Neural crest cell (in vitro differentiated cells): ENCODE measurements around the gene COG4. TPM values are rescaled to one million over a fixed set of nuclear protein-coding genes. Genes with fewer than 3 reads are reported as not detected.
"Not testable (repeated sequence)": the region's sequence is repeated elsewhere in the genome, so short reads cannot be mapped to it uniquely, and the experiment has no call there.

Experiments used
- DNase-seq: peaks from one replicate; pipeline ENCODE4 v3.0.0; 2021; ENCODE audit warnings: low read depth, mixed read lengths, low spot score
- H3K27ac Mint-ChIP-seq: one replicate; pipeline ENCODE4 v1.8.0; 2021; ENCODE audit warnings: mild to moderate bottlenecking, mixed read lengths; ENCODE audit not compliant: unreplicated experiment
- H3K27me3 Mint-ChIP-seq: 2 replicates; pipeline ENCODE4 v1.8.0; 2021; ENCODE audit warnings: low read depth, mild to moderate bottlenecking, mixed read lengths
- H3K36me3 Mint-ChIP-seq: 2 replicates; pipeline ENCODE4 v1.8.0; 2021; ENCODE audit warnings: low read depth, mild to moderate bottlenecking, mixed read lengths
- H3K4me1 Mint-ChIP-seq: 2 replicates; pipeline ENCODE4 v1.8.0; 2021; ENCODE audit warnings: mixed read lengths
- H3K4me3 Mint-ChIP-seq: one replicate; pipeline ENCODE4 v1.8.0; 2021; ENCODE audit warnings: mild to moderate bottlenecking, mixed read lengths
- H3K9me3 Mint-ChIP-seq: 2 replicates; pipeline ENCODE4 v1.8.0; 2021; ENCODE audit warnings: mixed read lengths
- total RNA-seq: library from RNA; stranded (reverse); gene quantifications from 2 replicates; pipeline ENCODE4 v1.2.1, GENCODE V29; 2021
- TF ChIP-seq, protein P1 (sequence below): fragments of 200-600 bp; sonication (generic); conservative IDR thresholded peaks from 2 replicates; pipeline ENCODE4 v1.5.0; 2021; ENCODE audit warnings: antibody characterized with exemption, mild to moderate bottlenecking

Gene COG4
- total RNA-seq, 1 donor from 2014 or later = 82.7 TPM

DNA sequence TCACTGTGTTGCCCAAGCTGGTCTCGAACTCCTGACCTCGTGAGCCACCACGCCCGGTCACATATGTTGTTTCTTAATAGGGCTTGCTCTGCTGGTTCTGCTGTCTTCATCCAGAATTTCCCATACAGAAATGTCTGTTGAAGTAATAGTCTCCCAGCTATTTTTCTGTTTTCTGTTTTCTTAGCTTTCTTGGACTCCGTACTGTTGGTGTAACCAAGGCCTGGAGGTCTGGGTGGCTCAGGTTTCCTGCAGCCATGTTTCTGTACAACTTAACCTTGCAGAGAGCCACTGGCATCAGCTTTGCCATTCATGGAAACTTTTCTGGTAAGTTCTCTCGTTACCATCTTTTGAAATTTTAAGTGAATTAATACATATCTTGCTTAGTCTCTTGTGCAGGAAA lies 3.0 kb upstream of the COG4 start:
- DNase-seq = no peak
- Mint-ChIP-seq H3K36me3 (peaks cover 23% of the 10 kb centered on the region), H3K4me3 (peak overlapping the region; percentile 70), H3K27me3 (no peaks in the 10 kb centered on the region), H3K4me1 (peaks cover 52% of the 10 kb centered on the region), H3K27ac (peak overlapping the region; percentile 22), H3K9me3 (no peaks in the 10 kb centered on the region)
- TF ChIP-seq, protein P1, sequence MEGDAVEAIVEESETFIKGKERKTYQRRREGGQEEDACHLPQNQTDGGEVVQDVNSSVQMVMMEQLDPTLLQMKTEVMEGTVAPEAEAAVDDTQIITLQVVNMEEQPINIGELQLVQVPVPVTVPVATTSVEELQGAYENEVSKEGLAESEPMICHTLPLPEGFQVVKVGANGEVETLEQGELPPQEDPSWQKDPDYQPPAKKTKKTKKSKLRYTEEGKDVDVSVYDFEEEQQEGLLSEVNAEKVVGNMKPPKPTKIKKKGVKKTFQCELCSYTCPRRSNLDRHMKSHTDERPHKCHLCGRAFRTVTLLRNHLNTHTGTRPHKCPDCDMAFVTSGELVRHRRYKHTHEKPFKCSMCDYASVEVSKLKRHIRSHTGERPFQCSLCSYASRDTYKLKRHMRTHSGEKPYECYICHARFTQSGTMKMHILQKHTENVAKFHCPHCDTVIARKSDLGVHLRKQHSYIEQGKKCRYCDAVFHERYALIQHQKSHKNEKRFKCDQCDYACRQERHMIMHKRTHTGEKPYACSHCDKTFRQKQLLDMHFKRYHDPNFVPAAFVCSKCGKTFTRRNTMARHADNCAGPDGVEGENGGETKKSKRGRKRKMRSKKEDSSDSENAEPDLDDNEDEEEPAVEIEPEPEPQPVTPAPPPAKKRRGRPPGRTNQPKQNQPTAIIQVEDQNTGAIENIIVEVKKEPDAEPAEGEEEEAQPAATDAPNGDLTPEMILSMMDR = no peak

DNA sequence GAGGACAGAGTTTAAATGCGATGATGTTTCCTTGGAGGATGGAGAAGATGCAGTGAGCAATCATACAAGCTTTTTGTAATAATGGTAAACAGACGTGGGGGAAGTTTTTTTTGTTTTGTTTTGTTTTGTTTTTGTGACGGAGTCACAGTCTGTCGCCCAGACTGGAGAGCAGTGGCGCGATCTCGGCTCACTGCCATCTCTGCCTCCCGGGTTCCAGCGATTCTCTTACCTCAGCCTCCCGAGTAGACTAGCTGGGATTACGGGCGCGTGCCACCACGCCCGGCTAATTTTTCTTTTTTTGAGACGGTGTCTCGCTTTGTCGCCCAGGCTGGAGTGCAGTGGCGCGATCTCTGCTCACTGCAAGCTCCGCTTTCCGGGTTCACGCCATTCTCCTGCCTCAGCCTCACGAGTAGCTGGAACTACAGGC lies 1.1 kb upstream of the COG4 start:
- not testable (repeated sequence) for H3K27me3 Mint-ChIP-seq, DNase-seq, H3K9me3 Mint-ChIP-seq
- peaks cover 50% of the 10 kb centered on the region for H3K4me1 Mint-ChIP-seq
- H3K27ac Mint-ChIP-seq = peak overlapping the region; percentile 100
- peaks cover 19% of the 10 kb centered on the region for H3K36me3 Mint-ChIP-seq
- H3K4me3 Mint-ChIP-seq = peak overlapping the region; percentile 97

DNA sequence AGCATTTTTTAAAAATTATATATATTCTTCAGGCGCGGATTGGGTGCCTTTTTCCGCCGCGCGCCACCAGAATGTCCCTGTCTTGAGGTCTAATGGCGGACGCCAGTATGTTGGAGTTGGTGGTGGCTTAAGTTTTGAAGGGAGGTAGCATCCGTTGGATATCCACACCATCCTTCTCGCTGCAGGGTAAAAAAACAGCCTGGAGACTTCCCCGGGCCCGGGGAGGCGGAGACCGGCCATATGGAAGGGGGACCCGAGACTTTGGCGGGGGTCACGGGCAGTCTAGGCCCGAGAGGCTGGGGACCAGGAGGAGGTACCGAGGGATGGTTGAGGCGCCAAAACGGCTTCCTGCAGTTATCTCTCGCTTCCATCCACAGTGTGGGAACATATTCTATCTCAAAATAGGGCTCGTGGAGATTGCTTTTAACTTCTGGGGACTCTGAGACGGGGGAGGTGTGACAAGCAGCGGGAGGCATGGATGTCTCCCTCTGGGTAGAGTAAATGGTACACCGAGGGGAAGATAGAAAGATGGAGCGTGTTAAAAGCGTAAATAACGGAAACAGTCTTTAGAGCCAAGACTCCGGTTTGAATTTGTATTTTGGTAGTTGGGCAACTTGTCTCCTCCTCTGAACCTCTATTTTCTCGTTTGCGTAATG lies 517 bp upstream of the COG4 start, which contains the start of gene SF3B3:
SF3B3 (plus strand) TSS at position 74 of the 656 bp plus-strand sequence. CDS start 2,841 bp downstream, outside the sequence.
- Mint-ChIP-seq H3K27ac (peak within 1 kb of the TSS; percentile 100), H3K27me3 (no peaks in the 10 kb centered on the region), H3K4me1 (peaks cover 47% of the 10 kb centered on the region), H3K9me3 (no peaks in the 10 kb centered on the region), H3K4me3 (peak within 1 kb of the TSS; percentile 97), H3K36me3 (peaks cover 19% of the 10 kb centered on the region)
- DNase-seq = peak; percentile 62
- TF ChIP-seq, protein P1 = no peak

DNA sequence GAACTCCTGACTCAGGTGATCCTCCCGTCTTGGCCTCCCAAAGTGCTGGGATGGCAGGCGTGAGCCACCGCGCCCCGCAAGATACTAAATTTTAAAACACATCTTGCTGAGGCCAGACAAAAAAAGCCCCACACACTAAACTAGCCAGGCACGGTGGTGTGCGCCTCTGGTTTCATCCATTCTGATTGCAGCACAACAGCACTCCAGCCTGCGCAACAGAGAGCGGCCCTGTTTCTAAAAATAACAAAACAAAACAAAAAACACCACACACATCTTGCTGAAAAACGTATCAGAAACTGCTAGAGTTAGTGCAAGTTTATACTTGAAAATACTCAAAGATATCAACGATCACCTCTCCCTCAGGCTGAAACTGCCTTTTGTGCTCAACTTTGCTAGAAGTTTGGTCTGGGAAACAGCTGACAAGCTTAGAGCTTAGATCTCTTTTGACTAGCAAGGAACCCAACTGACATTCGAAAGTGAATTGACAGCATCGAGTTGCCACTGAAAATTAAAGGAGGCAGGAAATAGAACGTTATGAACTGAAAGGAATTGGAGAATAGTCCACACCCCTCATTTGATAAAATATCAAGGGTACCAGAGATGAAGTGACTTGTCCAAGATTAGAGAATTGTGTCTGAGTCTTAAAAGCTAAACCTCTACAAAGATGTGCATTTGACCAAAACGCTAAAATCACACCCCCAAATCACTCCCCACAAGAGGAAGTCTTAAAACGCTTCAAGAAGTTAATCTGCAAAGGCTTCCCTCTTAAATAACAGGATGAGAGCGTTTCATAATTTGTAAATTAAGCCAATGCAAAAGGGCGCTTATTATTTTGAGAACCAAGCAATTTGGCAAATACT lies 908 bp downstream of the COG4 start:
- Mint-ChIP-seq H3K4me3 (peak overlapping the region; percentile 97), H3K27me3 (no peaks in the 10 kb centered on the region), H3K4me1 (peaks cover 44% of the 10 kb centered on the region), H3K36me3 (peaks cover 18% of the 10 kb centered on the region), H3K9me3 (no peaks in the 10 kb centered on the region), H3K27ac (peak overlapping the region; percentile 100)
- no peak for DNase-seq
- TF ChIP-seq, protein P1 = no peak

DNA sequence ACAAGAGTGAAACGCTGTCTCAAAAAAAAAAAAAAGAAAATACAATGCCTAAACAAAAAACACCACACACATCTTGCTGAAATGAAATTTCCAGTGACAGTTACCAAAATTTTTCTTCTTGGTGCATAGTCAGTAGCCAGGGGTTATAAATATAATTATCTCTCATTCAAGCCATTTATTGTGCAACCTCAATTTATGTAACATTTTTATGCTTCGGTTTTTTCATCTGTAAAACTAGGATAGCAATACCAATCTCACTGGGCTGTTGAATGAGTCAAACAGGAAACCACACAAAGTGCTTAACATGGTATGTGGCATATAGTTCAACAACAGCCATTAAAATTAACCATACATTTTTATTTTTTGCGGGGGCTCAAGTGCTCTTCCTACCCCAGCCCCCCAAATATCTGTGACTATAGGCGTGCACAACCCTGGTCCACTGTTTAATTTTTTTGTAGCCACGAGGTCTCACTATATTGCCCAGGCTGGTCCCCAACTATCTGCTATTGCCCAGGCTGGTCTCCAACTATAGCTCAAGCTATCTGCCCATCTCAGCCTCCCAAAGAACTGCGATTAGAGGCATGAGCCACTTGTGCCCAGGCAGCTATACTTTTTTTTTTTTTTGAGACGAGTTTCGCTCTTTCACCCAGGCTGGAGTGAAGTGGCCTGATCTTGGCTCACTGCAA lies 2.6 kb downstream of the COG4 start:
- Mint-ChIP-seq H3K4me1 (peaks cover 28% of the 10 kb centered on the region), H3K27me3 (no peaks in the 10 kb centered on the region), H3K9me3 (no peaks in the 10 kb centered on the region), H3K4me3 (peak overlapping the region; percentile 68), H3K36me3 (peaks cover 11% of the 10 kb centered on the region), H3K27ac (no peak overlapping the region)
- no peak for DNase-seq
- TF ChIP-seq, protein P1 = no peak
